Natural killer cell (primary cell): ENCODE measurements around the gene EDIL3. TPM values are rescaled to one million over a fixed set of nuclear protein-coding genes. Genes with fewer than 3 reads are reported as not detected.

ENCODE experiments used
- ATAC-seq, 3 donors: fragments of 150-1000 bp in 2 of 3; fragments of 200-7000 bp in 1 of 3; cut with Tn5 transposase; 1 replicate in 1 of 3; 2 replicates in 2 of 3; pipeline ENCODE4 v1.10.0; 2021; ENCODE audit warnings: mild to moderate bottlenecking in 2 of 3, moderate library complexity in 2 of 3
- DNase-seq, 2 donors: peaks; one replicate each; pipeline versions ENCODE4 v3.0.0 to v3.0.0-alpha.2; 2013 to 2021; ENCODE audit warnings: mixed read lengths in 1 of 2
- H3K27ac ChIP-seq: one replicate; pipeline ENCODE4 v1.5.1; 2013; ENCODE audit warnings: mild to moderate bottlenecking, low read length
- H3K27me3 ChIP-seq: one replicate; pipeline ENCODE4 v1.6.1; 2013; ENCODE audit warnings: low read length; ENCODE audit not compliant: control insufficient read depth, insufficient read depth
- H3K36me3 ChIP-seq: one replicate; pipeline ENCODE4 v1.6.1; 2013; ENCODE audit warnings: low read length; ENCODE audit not compliant: control insufficient read depth, insufficient read depth
- H3K4me1 ChIP-seq: one replicate; pipeline ENCODE4 v1.6.1; 2013; ENCODE audit warnings: low read length; ENCODE audit not compliant: control insufficient read depth, insufficient read depth
- H3K4me3 ChIP-seq: one replicate; pipeline ENCODE4 v1.5.1; 2013; ENCODE audit warnings: low read length
- H3K9me3 ChIP-seq: one replicate; pipeline ENCODE4 v1.6.1; 2013; ENCODE audit warnings: low read length; ENCODE audit not compliant: control insufficient read depth, insufficient read depth
- H3K27ac Mint-ChIP-seq, 2 donors: one replicate each; pipeline ENCODE4 v1.8.0; 2022; ENCODE audit warnings: mild to moderate bottlenecking in 2 of 2, mixed read lengths in 2 of 2, moderate library complexity in 1 of 2
- H3K27me3 Mint-ChIP-seq, 2 donors: one replicate each; pipeline ENCODE4 v1.8.0; 2022; ENCODE audit warnings: low read depth in 2 of 2, mixed read lengths in 2 of 2
- H3K36me3 Mint-ChIP-seq: one replicate; pipeline ENCODE4 v1.8.0; 2022; ENCODE audit warnings: mixed read lengths
- H3K4me1 Mint-ChIP-seq, 2 donors: one replicate each; pipeline ENCODE4 v1.8.0; 2022; ENCODE audit warnings: mixed read lengths in 2 of 2
- H3K4me3 Mint-ChIP-seq: one replicate; pipeline ENCODE4 v1.8.0; 2022; ENCODE audit warnings: mild to moderate bottlenecking, moderate library complexity, mixed read lengths
- H3K9me3 Mint-ChIP-seq, 2 donors: one replicate each; pipeline ENCODE4 v1.8.0; 2022; ENCODE audit warnings: mixed read lengths in 2 of 2
- WGBS: methylation state at CpG from one replicate; pipeline ENCODE4 v1.1.7; 2013; ENCODE audit warnings: missing lambda C conversion rate; ENCODE audit not compliant: insufficient coverage; 5-methylcytosine and 5-hydroxymethylcytosine counted together
- intact Hi-C: fragments of 100-400 bp; cut with micrococcal nuclease; formaldehyde crosslinking; loops from one replicate; pipeline ENCODE4 v1.14.2; 2022
- total RNA-seq, 4 donors: library from RNA; stranded (reverse); fragments of 120-200 nt in 1 of 4; gene quantifications; one replicate each; pipeline versions ENCODE4 v1.2.3 to v1.2.4, GENCODE V29; 2013 to 2022
- TF ChIP-seq, protein P1 (sequence below): fragments of 200-600 bp; IDR thresholded peaks from one replicate; pipeline ENCODE4 v1.8.0; 2022; ENCODE audit warnings: antibody characterized with exemption

Gene EDIL3
- total RNA-seq, 3 donors from 2014 or later (not counting 1 experiment from before 2014, with no cell fraction given) = not detected

DNA sequence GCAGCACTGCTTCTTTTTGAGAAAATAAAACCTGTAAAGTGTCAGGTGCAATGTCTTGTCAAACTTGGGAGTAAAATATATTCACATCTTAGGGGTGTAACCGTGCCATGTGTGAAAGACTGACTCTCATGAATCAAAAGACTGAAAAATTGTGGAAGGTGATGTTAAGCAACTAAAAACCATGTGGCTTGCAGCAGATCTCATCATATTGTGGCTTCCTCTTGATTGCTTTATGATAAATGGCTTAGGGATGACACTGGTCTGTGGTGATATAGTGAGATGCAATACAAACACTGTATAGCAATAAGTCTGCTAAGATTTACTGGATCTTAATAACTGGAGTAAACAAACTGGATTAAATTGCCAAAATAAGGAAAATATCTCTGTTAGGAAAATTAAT lies 321.6 kb downstream of the EDIL3 start:
- Histone ChIP-seq H3K36me3 (no peaks in the 10 kb centered on the region), H3K4me1 (no peaks in the 10 kb centered on the region), H3K27me3 (no peaks in the 10 kb centered on the region), H3K27ac (no peak overlapping the region), H3K9me3 (no peaks in the 10 kb centered on the region), H3K4me3 (no peak overlapping the region)
- ATAC-seq (no peak), DNase-seq (no peak)
- intact Hi-C loops = no loop called here
- no peak overlapping the region for H3K4me3 Mint-ChIP-seq
- H3K9me3 Mint-ChIP-seq = peaks cover 7 to 8% of the 10 kb centered on the region in 2 donors
- H3K27me3 Mint-ChIP-seq = no peaks in the 10 kb centered on the region
- H3K4me1 Mint-ChIP-seq = no peaks in the 10 kb centered on the region
- TF ChIP-seq, protein P1, sequence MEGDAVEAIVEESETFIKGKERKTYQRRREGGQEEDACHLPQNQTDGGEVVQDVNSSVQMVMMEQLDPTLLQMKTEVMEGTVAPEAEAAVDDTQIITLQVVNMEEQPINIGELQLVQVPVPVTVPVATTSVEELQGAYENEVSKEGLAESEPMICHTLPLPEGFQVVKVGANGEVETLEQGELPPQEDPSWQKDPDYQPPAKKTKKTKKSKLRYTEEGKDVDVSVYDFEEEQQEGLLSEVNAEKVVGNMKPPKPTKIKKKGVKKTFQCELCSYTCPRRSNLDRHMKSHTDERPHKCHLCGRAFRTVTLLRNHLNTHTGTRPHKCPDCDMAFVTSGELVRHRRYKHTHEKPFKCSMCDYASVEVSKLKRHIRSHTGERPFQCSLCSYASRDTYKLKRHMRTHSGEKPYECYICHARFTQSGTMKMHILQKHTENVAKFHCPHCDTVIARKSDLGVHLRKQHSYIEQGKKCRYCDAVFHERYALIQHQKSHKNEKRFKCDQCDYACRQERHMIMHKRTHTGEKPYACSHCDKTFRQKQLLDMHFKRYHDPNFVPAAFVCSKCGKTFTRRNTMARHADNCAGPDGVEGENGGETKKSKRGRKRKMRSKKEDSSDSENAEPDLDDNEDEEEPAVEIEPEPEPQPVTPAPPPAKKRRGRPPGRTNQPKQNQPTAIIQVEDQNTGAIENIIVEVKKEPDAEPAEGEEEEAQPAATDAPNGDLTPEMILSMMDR = no peak
- H3K27ac Mint-ChIP-seq = no peak overlapping the region
- H3K36me3 Mint-ChIP-seq = no peaks in the 10 kb centered on the region
- WGBS = 73% methylated on average over 1 of the region's 1 CpG

DNA sequence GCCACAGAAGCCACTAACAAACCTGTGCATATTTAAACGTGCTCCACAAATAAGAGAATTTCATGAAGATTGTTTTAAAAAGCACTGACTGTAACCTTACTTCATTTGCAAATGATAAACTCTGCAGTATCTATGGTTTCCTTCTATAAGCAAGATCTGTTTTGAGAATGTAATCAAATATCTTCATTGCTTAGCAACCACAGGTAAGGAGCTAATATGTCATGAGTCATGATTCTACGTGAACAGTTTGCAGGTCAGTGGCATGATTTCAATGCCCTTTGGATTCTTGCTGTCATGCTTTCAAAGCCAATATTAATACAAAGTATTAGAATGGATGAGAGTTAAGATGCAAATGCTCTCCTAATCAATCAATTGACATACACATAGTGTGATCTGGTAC lies 325.0 kb downstream of the EDIL3 start:
- no peak for ATAC-seq
- WGBS = 96% methylated on average over 2 of the region's 2 CpGs

DNA sequence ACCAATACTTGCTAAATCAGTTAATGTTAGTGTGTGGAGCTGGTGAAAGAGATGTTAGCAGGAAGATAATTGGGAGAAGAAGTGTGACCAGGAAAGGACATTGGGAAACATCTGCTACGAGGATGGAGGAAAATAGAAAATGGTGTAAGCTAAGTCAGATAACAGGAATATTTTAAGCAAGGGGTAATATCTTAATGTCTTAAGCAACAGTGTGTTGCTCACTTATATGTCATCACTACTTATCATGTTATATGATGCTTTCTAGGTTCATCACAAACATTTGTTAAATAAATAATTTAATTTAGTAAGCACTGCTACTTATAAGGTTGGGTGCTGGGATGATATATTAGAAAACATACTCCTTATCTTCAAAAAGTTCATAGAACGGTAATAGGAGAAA lies 326.1 kb downstream of the EDIL3 start:
- TF ChIP-seq, protein P1 = no peak
- ATAC-seq = no peak
- Mint-ChIP-seq H3K27me3 (no peaks in the 10 kb centered on the region), H3K4me3 (no peak overlapping the region), H3K36me3 (no peaks in the 10 kb centered on the region), H3K27ac (no peak overlapping the region), H3K9me3 (peaks cover 9% of the 10 kb centered on the region in 2 donors), H3K4me1 (no peaks in the 10 kb centered on the region)
- WGBS = 30% methylated on average over 1 of the region's 2 CpGs
- DNase-seq = no peak
- no peaks in the 10 kb centered on the region for H3K36me3 ChIP-seq
- H3K4me3 ChIP-seq = no peak overlapping the region
- H3K4me1 ChIP-seq = no peaks in the 10 kb centered on the region
- no peak overlapping the region for H3K27ac ChIP-seq
- intact Hi-C loops = no loop called here
- no peaks in the 10 kb centered on the region for H3K27me3 ChIP-seq
- H3K9me3 ChIP-seq = no peaks in the 10 kb centered on the region

More for the DNA sequence above, 325.0 kb downstream of the EDIL3 start:
- Mint-ChIP-seq H3K27me3 (no peaks in the 10 kb centered on the region), H3K36me3 (no peaks in the 10 kb centered on the region), H3K27ac (no peak overlapping the region), H3K4me1 (no peaks in the 10 kb centered on the region), H3K9me3 (peaks cover 9% of the 10 kb centered on the region in 2 donors), H3K4me3 (no peak overlapping the region)
- H3K4me1 ChIP-seq = no peaks in the 10 kb centered on the region
- no peak for DNase-seq
- no peaks in the 10 kb centered on the region for H3K9me3 ChIP-seq
- intact Hi-C loops = no loop called here
- no peak overlapping the region for H3K27ac ChIP-seq
- no peaks in the 10 kb centered on the region for H3K27me3 ChIP-seq
- TF ChIP-seq, protein P1 = no peak
- H3K36me3 ChIP-seq = no peaks in the 10 kb centered on the region
- no peak overlapping the region for H3K4me3 ChIP-seq

DNA sequence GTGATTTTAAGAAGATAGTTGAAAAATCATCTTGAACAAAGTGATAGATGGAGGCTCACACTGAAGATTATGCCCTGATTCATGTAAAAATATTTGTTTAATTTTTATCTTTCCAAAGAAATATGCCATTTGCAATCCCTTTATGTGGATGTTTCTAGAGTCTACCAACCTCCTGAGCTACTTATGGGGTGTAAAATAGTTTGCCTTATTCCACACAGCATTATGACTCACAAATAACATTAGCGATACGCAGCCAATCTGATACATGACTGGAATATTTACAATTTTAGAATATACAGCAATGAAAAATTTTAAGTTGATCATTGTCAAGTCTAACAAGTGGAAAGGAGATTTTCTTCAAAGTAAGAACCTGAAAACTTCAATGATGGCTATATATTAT lies 327.5 kb downstream of the EDIL3 start:
- peaks cover 9 to 13% of the 10 kb centered on the region in 2 donors for H3K9me3 Mint-ChIP-seq
- H3K9me3 ChIP-seq = no peaks in the 10 kb centered on the region
- no peaks in the 10 kb centered on the region for H3K27me3 Mint-ChIP-seq
- no CpG with 5 or more reads among the region's 2 CpGs for WGBS
- H3K27ac ChIP-seq = no peak overlapping the region
- H3K27ac Mint-ChIP-seq = no peak overlapping the region
- H3K27me3 ChIP-seq = no peaks in the 10 kb centered on the region
- H3K4me1 Mint-ChIP-seq = no peaks in the 10 kb centered on the region
- no peak for DNase-seq
- no peaks in the 10 kb centered on the region for H3K36me3 Mint-ChIP-seq
- H3K4me3 ChIP-seq = no peak overlapping the region
- no peaks in the 10 kb centered on the region for H3K36me3 ChIP-seq
- TF ChIP-seq, protein P1 = no peak
- intact Hi-C loops = no loop called here
- ATAC-seq = no peak
- H3K4me1 ChIP-seq = no peaks in the 10 kb centered on the region
- no peak overlapping the region for H3K4me3 Mint-ChIP-seq
